GM21529 (cell line): Measurements from ENCODE around the gene BATF.
"Not testable (repeated sequence)": the region's sequence is repeated elsewhere in the genome, so short reads cannot be mapped to it uniquely, and the experiment has no call there.

Experiments used
- ATAC-seq: cut with Tn5 transposase; IDR thresholded peaks from one replicate; pipeline ENCODE4 v1.9.1; 2021; ENCODE audit not compliant: unreplicated experiment

BATF gene, protein sequence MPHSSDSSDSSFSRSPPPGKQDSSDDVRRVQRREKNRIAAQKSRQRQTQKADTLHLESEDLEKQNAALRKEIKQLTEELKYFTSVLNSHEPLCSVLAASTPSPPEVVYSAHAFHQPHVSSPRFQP

GRCh38 chr14:75522224-75522982 lies at the start of gene BATF:
TSS of gene BATF (plus strand) at chr14:75522469. CDS start at chr14:75522683, 214 bp downstream.
- peak; percentile 55 for ATAC-seq

GRCh38 chr14:75474127-75474526 lies 48.1 kb upstream of the BATF start:
- ATAC-seq, result not testable (repeated sequence)

- no peak for ATAC-seq
These were observed 45.8 kb upstream of the BATF start for GRCh38 chr14:75476274-75476995.

DNA sequence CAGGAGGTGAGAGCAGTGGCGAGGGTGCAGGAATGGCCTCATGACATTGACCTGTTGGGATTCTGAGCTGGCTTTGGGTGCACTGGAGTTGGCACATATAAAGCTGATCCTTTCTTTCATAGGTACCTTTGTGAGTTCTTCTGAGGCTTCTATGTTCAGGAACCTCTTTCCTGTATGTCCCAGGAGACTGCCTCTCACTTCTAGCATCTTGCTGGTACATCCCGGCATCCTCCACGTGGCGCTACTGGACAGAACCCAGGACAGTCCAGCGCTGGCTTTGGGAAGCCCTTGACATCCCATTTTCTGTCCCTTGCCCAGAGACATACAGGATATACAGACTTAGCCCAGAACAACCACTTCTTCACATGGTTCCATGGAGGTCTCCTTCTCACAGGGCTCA lies 44.4 kb upstream of the BATF start:
- ATAC-seq, result no peak

- ATAC-seq, result peak; percentile 93
These were observed 42.3 kb upstream of the BATF start for GRCh38 chr14:75479770-75480600.

DNA sequence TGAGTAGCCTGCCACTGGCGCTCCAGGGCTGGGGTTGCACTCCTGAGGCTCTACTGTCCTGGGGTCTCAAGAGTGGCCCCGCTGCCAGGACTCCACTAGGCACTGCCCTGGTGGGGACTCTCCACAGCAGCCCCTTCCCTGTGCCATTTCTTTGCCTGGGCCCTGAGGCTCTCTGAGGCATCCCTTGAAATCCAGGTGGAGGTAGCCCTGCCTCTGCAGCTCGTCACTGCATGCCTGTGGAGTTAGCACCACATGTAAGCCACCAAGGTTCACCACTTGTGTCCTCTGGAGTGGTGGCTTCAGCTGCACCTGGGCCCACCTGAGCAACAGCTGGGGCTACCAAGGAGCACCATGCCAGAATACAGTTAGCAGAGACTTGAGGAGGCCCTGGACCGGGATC lies 39.9 kb upstream of the BATF start:
- no peak for ATAC-seq

DNA sequence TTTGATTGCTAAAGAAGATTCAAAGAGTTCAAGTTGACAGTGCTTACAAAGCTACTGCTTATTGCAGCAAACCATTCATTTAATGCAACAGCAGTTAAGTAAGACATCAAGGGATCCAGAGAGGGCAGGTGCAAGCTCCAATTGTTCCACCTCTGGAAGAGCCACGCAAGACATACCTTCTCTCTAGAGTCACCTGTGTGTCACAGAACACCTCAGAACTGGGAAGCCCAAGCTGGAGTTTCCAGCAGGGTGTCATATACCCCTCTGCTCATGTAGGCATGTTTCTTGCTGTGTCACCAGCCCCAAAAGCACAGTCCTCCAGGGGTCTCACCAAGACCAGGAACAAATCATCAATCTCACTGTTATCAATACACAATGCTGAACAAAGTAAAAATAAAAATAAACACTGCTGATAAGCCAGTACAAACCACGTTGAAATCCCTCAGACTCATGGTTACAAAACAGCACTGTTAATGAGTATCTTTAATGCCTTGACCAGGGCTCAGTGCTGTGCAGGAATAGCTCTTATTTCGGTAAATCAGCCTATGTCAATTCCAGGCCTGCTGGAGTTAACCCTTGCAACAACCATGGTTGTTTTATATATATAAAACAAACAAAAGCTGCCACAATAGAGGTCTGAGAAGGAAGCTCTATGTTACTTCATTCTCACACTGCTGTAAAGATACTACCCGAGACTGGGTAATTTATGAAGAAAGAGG lies 37.4 kb upstream of the BATF start:
- ATAC-seq, result no peak

DNA sequence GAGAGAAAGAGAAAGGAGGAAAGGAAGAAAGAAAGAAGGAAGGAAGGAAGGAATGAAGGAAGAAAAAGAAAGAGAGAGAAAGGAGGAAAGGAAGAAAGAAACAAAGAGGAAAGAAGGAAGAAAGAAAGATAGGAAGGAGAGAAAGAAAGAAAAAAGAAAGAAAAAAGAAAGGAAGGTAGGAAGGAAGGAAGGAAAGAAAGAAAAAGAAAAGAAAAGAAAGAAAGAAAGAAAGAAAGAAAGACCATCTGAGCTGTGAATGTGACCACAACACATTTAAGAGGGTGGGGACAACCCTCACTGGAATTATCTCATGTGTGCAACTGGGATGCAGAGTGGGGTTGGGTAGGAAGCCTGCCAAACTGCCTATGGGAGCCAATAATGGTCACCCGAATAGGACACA lies 36.0 kb upstream of the BATF start:
- no peak for ATAC-seq

GRCh38 chr14:75487155-75487671 lies 35.1 kb upstream of the BATF start:
- peak; percentile 73 for ATAC-seq

DNA sequence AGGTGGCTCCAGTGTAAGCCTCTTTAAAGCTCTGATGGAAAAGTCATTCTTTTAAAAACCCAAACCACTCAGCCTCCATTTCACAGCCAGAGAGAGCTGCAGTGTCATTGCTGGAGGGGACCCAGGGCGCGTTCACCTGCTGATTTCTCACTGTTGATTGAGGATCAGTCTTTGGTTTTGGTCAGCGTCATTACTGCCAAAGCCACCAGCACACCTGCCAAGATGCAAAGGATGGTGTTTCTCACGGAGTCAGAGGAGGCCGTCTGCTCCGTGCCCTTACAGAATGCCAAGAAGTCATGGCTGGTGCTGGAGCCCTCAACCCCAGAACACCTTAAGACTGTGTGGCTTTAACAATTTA lies 32.8 kb upstream of the BATF start:
- no peak for ATAC-seq

DNA sequence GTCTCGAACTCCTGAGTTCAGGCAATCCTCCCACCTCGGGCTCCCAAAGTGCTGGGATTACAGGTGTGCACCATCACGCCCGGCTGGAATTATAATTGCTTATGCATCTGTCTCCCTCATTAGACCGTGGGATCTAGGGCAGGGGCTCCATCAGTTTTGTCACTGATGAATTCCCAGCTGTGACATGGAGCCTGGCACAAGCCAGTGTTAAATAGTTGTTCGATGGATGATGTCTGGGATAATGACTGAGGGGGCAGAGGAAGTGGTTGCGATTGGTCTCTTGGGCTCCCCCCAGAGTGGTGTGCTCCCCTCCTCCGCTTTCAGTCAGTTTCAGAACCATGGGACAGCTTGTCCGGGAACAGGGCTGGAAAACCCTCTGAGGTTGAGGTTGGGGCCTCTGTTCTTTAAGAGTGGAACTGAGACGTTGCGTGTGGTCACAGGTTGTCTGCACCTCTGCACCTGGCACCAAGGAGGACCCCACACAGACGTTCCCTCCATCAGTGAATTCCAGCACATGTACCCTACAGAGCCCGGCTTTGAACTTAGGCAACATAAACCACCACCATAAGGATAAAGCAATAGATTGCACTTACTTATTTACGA lies 30.8 kb upstream of the BATF start:
- ATAC-seq, result no peak

DNA sequence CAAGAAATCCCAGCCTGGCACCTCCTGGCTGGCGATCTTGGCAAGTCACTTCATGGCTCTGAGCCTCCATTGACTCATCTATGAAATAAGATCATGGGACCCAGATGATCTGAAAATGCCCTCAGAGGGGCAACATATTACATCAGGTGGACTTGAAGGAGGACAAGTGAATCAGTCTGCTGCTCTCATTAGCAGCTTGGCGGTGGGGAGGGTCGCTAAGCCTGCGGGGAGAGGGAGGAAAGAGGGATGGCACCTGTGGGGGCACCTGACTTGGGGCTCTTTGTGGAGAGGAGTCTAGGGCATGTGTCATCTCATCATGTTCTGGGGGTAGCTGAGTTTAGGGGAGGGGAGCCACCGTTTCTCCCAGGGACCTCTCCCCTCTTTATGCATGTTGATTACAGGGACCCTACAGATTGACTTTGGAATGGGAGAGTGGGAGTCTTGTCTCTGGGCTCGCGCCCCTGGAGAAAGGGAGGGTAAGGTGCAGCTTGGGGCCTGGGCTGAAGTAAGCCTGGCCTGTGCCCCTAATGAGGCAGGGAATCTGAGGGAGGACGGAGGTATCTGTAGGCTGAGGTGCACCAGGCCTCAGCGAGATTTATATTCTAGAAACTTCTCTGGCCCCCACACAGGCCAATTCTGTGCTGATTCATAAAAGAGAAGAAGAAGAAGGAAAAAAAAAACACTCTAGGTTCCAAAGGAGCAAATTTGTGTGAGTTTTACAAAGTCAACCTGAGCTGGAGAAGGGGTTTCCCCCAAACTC lies 29.3 kb upstream of the BATF start:
- no peak for ATAC-seq

DNA sequence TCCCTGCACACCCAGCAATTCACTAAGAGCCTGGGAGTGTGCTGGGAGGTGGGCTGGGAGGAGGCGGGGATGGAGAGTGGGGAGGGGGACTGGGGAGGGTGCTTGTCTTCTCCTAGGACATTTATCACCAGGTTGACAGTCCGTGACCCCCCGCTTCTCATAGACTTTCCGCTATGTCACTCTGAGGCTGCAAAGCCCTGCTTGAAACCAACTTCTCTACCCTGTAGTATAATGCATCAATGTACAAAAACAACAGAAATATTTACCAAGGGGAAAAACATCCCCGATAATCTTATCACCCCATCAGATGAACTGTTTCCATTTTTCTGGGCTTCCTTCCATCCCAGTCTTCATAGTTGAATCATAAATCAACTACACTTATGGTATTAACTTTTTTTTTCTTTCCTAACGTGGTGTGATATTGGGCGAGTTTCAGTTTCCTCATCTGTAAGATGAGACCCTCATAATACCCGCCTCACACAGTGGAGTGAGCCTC lies 28.6 kb upstream of the BATF start:
- ATAC-seq, result no peak

GRCh38 chr14:75494896-75495295 lies 27.4 kb upstream of the BATF start:
- no peak for ATAC-seq

DNA sequence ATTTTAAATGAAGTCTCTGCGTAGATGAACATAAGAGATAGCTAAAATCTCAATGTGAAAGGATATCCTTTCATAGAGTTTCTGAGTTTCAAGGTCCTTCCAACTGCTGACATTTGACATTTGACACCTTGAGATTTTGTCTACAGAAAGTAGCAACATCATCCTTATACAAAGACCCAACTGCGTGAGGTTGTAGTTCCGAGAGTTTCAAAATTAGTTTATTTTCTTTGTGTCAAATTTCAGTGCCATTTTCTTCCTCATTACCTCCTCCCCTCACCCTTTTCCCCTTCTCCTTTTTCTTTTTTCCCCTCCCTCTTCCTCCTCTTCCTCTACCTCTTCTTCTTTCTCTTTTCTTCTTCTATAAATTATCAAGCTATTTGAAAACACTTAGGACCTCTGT lies 26.9 kb upstream of the BATF start:
- ATAC-seq, result no peak

DNA sequence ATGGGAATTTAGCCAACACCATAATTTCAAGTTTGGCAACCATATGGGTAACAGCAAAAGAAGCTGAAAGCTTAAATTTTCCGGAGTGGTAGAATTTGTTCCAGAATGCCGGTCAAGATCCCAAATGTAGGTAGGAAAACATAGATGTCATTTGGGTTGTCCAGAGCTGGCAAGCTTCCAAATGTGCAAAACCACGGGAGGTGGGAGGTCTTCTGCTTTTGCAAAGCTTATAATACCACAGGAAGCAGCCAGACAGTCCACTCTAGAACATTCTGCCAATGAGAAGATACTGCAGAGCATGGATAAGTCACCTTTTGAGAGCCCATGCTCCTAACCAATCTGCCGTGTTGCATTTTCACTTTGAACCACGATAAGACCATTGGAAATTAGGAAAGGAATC lies 26.4 kb upstream of the BATF start:
- ATAC-seq, result no peak

DNA sequence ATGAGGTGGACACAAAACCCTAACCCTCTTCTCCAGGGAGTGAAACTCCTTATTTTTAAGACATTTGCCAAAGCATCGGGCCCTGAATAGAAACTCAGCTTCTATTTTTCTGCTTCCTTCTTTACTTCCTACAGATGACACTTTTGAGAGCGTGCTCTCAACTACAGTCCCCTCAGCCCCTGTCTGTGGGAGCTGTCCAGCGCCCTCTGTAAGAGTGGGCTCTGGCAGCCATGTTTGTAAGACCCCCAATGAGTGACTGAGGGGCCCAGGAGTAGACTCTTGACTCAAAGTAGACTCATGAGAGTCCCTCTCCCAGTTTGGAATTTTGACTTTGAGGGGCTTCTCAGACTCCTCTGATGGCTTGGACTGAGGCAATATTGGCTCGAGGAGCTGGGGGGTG lies 25.5 kb upstream of the BATF start:
- no peak for ATAC-seq

- peak; percentile 50 for ATAC-seq
These were observed 25.1 kb upstream of the BATF start for GRCh38 chr14:75497191-75497590.

- ATAC-seq, result no peak
These were observed 24.6 kb upstream of the BATF start for GRCh38 chr14:75497701-75498100.
